Stimulated activated CD4-positive, alpha-beta T cell treated with anti-CD3 and anti-CD28 coated beads, Interleukin-15, amount 100 ng/mL, for 24 hours (primary cell): ENCODE data around the gene TMPRSS13.
A peak's percentile ranks its signal among the peaks of the same experiment; 100 is the strongest.
"Not testable (repeated sequence)": the region's sequence is repeated elsewhere in the genome, so short reads cannot be mapped to it uniquely, and the experiment has no call there.

Experiments used
- DNase-seq: peaks from one replicate; pipeline ENCODE4 v3.0.0-alpha.2; 2020

TMPRSS13 gene

DNA sequence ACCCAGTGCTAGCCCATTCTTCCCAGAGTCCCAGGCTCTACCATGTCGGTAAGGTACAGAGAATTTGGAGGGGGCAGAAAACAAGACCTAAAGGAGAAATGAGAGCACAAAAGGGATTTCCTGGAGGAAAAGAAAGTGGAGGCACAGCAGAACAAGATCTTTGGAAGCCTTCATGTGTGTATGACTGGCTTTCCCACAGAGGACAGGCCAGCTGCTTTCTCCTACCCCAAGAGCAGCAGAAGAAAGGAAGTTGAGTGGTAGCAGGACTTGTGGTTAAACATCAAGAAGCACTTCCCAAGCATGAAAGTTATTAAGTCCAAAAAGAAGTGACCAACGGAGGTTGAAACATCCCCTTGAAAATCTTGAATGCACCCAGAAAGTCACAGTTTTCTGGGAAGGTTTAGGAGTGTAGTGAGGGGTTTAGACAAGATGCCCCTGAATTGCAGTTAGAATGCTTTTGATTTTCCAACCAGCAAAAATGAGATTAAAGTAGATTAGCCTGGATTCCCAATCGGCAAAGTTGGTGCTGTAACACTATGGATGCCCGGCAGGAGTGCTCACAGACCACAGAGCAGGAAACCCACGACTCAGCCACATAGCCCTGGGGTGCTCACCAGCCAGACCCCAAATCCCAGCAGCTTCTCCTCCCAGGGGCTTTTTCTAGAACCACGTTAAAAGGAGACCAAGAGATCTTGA, 608 bp downstream of the TMPRSS13 start:
- no peak for DNase-seq

DNA sequence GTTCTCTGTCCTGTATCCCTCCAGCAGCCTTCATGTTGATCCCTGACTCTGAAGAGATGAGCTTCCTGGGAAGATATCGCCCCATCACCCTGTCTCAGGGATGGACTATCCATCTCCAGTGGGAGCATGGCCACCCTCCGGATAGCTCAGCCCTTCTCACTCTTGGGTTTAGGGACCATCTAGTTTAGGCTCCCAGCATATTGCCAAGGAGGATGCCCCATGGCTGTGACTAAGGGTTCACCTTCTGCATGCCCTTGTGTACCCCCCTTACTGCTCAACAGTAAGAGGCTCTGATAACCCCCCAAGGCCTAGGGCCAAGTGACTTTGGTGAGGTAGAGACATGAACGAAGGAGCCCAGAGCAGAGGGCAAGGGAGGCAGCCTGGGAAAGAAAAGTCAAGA, 1.3 kb downstream of the TMPRSS13 start:
- DNase-seq, result no peak

DNA sequence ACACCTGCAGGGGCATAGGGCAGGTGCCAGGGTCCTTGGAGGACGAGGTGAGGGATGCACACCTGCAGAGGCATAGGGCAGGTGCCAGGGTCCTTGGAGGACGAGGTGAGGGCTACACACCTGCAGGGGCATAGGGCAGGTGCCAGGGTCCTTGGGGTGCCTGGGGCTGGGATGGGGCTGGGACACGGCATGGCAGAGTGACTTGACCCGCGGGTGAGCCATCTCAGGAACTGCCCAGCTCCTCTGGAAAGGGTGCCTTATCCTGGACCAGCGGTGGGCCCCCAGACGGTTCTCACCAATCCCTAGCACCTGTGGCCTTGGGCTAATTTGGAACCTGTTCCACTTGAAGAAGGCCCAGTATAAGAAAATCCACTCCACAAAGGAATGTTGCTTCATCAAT, 3.0 kb downstream of the TMPRSS13 start:
- not testable (repeated sequence) for DNase-seq

DNA sequence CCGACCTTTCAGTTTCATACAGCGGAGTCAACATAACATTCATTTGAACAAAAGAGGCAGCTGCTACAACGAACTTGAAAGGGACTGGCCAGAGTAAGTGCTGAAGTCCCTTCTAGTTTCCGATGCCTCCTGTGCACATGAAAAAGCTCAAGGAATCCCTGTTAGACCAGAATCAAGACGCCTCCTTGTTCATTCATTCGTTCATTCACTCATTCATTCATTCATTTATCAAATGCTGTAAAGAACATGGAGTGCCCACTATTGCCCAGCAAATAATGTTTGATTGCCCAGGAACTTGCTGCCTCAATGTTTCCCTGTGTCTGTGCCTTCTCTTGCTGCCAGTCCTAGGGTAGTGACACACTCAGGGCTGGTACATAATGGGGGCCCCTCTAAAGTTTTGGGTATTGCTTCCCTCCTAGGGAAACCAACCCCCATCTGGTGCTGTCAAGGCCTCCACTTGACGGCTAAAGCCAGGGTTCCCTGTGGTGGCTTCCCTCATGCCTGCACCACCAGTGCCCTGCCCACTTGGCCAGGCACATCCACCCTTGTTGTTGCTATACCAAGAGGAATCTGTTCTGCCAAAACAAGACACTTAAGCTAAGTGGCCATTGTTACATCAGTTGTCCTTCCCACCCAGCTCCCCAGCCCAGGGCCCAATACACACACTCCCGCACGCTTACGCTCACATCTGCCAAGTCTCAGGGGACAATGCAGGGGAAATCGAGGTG, 3.8 kb downstream of the TMPRSS13 start:
- no peak for DNase-seq

DNA sequence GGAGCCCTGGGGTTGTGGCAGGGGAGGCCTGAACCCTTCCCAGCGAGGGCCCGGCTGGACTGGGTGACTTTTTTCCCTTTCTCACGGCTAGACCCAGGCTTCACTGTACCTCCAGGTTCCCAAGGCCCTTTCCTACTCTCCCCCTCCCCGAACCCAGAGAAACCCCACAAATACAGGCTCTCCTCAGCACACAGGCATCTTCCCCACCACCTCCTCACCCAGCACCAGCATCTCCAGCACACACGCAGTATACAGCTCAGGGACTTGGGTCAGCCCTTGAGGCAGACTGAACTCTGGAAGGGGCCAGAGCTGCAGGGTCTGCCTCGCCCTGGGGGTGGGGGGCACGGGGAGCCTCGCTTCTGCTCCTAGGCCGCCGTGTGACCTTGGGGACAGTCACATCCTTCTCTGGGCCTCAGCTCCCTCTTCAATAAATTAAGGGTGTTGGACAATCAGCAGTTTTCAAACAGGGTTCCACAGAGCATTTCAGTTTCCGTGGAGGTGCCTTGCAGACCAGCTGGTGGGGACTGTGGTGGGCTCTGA, 4.5 kb downstream of the TMPRSS13 start:
- no peak for DNase-seq

DNA sequence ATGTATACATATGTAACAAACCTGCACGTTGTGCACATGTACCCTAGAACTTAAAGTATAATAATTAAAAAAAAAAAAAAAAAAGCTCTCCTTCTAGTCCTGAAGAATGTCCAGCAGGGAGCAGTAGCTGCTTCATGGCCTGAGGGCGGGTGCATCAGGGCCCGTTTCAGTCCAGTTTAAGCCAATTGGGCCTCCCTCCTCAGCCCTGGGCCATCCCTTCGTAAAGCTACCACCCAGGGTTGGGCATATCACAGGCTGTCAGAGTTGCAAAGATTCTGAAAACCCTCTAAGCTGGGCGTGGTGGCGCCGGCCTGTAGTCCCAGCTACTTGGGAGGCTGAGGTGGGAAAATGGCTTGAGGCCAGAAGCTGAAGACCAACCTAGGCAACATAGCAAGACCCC, 5.4 kb downstream of the TMPRSS13 start:
- no peak for DNase-seq

DNA sequence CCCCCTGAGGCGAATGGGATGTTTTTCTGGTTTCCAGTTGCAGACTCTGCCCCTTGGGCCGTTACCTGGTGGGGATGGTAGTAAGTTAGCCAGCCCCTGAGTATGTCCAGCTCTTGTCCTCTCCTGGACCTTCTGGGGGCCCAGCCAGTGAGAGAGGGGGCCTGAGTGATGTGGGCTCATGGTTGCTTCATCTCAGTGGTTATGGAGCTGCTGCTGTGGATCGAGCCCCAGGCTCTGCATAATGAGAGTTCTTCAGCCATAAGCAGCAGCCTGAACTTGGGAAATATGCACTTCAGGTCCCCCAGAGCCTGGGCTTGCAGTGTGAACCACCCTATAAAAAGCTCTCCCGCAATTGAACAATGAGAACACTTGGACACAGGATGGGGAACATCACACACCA, 5.9 kb downstream of the TMPRSS13 start:
- no peak for DNase-seq

DNA sequence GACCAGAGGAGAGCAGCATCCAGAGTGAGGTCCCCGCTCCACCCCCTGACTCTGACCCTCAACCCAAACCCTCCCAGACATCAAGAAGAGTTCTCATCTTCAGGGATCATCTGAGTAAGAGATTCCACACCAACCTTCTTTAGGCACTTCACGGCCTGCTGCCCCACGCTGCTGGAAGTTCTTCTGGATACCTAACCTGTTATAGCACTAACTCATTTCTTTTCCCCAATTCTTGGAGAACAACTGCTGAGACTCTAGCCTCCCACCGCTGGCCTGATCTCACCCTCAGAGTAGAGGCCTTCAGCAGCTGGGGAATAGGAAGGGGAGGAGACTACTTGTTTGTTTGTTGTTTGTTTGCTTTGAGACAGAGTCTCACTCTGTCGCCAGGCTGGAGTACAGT, 7.3 kb downstream of the TMPRSS13 start:
- DNase-seq, result no peak

DNA sequence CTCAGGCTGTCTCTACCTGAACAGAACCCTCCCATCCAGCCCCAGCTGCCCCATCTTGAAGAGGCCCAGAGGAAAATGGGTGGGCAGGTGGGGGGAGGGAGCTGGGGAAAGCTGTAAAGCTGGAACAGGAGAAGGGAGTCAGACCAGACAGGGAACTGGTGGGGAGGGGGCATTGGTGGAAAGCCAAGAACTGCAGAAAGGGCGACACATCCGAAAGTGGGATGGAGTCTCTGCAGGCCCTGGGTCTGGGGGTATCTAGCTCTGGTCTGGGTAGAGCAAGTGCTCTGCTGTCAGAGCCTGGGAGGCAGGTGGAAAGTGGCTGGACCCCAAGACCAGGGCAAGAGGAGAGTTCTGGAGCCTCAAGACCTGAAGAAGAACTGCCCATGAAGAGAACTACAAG, 7.7 kb downstream of the TMPRSS13 start:
- no peak for DNase-seq

DNA sequence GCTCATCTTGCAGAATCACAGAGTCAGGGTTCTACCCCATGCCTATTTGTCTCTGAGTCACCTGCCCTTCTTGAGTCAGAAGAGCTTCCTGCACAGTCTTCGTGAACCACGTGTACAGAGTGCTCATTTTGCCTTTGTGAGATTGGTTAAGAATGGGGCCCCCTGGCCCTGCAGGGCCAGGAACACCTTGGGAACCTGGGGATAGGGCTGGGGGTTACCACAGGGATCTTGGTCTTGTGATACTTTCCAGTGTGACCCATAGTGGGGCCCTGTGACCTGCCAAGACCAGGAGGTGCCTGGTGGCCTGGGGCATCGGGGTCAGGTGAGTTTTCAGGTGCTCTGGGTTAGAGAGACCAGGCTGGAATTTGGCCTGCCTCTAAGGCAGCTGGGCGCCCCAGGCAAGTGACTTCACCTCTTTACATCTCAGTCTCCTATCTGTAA, 9.4 kb downstream of the TMPRSS13 start:
- peak; percentile 27 for DNase-seq

DNA sequence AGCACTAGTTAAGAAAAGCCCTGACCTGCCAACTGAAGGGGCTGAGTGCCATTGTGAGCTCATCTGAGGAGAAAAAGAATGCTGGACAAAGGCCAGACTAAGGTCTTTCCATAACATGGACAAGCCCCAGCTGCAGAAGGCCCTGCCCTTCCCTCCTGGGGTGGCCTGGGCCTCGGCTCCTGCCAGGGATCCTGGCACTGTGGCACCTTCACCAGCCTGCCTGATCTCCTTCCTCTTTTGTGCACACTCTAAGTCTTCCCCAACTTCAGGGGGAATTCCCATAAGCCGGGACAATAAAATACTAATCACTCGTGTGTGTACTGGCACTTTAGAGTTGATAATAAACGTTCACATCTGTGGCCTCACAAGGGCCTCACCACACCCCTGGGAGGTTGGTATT, 9.9 kb downstream of the TMPRSS13 start:
- DNase-seq, result no peak

DNA sequence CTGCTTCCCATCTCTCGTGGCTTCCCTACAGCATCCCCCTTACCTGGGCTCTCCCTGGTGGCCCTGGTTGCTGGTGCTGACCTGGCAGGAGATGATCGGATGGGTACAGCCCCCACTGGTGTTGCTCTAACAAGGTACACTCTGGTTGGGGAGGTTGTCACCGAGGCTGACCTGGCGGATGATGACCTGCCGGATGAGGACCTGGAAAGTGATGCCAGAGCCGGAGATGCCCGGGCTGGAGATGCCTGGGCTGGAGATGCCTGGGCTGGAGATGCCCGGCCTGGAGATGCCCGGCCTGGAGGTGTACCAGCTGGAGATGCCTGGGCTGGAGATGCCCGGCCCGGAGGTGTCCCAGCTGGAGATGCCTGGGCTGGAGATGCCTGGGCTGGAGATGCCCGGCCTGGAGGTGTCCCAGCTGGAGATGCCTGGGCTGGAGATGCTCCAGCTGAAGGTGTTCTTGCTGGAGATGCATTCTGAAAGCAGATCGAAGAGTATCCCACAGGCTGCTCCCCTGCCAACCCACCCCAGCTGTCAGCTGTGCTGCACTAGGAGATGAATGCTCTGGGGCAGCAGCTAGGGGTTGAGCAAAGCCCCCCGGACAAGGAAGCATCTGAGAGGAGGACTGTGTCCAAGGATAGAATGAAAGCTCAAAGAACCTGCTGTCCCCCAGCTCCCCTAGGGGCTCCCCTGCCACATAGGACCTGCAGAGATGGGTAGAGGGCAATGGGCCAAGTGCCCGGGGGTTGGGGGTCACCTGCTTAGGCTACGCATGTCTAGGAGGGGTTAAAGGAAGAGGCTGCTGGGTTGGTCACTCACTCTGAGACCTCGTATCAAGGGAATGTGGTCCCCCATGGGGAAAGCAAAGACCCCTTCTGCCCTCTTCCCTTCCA, 10.6 kb downstream of the TMPRSS13 start:
- DNase-seq, result no peak

DNA sequence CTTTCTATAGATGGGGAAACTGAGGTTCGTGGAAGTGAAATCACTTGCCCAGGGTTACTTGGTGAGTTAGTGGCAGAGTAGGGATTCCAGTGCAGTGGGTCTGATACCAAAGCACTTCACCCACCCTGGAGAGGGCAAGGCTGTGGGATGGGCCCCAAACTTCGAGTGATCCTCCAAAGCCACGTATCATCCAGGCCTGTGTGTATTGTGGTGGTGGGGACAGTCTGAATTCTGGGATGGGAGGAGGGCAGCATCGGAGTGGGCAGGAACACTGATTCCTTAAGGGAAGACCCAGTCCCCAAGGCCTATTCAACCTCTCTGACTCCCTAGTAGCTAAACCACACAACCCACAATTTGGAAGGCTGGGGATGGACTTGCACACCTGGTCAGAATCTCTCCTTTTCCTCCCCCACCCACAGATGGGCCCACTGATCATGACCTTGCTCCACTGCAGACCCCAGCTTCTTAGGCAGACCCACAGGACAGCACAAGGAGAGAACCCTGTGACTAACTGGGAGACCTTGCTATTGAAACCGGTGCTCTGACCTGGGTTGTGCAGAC, 11.5 kb downstream of the TMPRSS13 start:
- no peak for DNase-seq

DNA sequence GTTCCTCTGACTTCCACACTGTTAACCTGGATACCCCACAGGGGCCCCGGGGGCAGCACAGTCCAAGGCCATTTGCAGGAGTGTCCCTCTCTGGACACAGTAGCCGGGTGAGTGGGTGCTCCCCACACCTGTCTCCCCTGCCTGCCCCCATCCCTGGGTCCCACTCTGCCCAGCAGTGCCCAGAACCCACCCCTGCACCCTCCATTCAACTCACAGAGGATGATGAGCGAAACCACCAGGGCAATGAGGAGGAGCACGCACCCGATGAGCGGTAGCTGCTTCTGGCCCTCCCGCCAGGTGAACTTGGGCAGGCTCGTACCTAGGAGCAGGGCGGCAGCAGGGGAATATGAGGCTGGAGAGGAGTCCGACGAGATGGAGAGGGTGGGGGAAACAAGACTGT, 12.2 kb downstream of the TMPRSS13 start:
- no peak for DNase-seq

DNA sequence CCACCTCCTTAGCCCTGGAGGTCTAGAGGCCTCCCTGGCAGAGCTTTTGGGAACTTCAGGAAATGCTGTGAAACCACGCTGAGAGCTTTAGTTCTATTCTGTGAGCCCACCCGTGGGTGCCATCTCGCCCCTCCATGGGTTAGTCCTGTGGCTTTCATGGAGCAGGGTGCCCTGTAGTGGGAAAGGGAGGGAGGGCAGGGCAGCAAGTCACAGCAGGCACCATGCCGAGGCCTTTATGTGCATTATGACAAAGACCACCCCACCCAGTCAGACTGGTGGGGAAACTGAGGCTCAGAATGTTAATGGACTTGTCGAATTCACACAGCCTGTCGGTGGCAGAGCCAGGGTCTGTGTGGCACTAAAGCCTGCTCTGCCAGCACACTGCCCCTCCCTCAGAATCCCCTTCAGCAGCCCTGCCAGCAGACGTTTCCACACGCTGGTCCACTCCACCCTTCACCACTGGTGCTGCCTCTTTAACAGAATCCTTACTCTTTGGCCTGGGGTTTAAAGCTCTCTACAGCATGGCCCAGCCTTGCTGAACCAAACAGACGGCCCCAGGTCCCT, 13.4 kb downstream of the TMPRSS13 start:
- DNase-seq, result no peak

DNA sequence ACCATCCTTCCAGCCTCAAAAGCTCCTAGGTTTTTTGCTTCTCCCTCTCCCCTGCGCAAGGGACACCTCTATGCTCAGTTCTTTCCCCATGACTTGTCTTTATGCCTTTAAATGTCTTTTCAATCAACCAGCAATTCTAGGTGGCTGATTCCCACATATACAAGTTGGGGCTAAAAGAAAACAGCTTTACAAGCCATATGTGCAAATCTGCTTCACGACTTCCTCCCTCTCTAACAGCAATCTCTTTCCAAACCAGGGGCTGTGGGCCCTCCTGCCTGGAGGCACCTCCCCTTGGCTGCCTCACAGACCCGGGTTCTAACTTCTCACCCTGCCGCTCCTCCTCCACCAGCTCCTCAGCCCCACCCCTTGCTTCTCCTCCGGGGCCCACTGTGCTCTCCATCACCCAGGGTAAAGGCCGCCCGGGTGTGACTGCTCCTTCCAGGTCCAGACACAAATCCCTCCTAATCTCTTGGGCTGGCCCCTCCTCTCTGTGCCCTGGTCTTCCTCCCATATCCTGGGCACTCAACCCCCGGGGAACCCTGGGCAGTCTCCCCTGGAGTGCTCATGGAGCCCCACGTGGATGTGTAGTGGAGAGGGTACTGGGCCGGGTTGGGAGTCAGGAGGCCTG, 14.1 kb downstream of the TMPRSS13 start:
- DNase-seq, result no peak

DNA sequence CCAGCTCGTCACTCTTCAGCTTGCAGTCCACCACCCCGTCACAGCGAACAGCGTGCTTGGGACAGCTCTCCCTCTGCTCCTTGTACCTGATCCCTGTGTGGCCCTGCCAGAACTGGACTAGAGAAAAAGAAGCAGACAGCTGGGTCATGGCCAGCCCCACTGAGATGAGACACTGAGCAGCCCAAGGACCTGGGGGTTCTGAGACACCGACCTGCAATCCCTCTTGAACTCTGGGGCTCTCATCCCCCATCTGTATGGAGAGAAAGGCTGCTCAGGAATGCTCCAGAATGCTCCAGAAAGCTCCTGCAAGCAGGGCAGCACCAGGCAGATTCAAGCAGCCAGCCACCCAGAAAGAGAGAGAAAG, 14.8 kb downstream of the TMPRSS13 start:
- no peak for DNase-seq

DNA sequence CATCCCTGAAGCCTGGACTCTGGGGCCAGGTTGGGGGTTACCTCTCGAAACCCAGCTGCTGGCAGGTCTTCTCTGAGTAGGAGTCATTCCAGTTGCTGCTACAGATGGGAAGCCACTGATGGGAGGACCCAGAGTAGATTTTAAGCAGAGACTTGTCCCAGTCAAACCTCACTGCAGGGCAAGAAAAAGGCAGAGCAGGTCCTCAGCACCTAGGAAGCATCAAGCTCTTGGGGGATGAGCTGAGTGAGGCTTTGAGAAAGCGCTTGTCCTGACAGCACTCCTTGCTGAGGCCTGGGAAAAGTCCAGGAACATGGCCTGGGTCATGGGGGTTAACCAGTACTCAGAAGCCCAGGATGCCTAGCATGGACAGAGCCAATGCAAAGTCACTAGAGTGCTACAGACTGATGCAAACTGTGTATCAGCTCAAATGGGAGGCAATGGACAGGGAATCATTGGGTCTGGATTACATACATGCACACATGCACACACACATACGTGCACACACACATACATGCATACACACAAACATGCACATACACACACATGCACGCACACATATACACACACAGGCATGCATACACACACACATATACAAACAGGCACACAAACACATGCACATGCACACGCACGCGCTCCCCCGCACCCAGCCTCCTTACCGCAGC, 15.3 kb downstream of the TMPRSS13 start:
- no peak for DNase-seq

DNA sequence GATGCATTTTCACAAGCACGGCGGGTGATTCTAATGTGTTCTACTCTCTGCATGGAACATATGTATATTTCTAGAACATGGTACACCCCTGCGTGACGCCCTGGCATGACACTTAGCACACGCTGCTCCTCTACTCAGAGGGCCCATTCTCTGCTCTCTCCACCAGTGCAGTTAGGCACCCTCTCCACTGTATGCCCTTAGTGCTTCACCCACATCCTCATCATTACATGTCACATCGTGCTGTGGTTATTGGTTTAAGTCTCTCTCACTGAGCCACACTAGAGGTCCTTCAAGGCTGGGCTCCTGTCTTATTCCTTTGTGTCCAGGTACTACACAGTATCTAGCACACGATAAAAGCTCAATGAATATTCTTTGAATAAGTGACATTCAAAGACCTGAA, 16.7 kb downstream of the TMPRSS13 start:
- no peak for DNase-seq

DNA sequence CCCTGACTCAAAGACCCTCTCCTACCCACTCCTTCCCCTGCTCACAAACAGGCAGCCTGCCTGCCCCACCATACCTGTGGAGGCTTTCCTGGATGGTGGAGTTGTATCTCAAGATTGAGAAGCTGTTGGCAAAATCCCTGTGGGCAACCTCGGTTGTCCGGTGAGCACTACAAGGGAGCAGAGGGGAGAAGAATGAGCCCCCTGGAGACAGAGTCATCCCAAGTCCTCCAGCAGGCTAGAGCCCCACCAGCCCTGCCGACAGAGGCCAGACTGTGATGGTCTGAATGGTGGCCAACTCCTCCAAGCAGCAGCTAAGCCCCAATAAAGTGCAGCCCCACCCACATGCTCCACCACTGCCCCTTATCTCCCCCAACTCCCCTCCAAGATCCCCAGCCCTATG, 17.5 kb downstream of the TMPRSS13 start:
- DNase-seq, result no peak

DNA sequence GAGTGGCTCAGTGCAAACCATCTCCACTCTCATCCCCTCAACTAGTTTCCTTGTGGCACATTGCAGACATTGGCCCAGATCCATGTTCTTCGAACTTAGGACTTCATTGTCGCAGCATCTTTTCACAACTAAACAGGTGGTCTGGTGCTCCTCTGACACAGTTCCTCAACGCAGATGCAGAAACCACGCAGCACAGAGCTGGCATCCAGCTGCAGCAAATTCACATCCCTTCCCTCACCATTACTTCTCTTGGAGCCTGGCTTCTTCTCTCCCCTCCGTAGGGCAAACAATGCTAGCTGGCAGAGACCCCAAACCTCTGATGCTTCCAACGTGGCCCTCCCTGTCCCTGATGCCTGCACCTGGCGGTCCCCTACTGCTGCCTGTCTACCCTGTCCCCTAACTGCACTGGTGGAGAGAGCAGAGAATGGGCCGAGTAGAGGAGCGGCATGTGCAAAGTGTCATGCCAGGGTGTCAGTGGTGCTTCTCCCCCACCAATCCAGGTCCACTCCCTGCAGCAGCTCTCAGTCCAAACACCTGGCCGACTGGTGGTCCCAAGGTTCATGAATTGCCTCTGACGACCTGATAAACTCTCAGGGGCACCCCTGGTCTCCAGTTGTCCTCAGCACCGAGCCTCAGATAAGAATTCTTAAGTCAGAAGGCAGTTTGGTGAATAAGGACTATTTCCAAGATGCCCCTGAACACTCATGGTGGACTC, 18.1 kb downstream of the TMPRSS13 start:
- no peak for DNase-seq
